Lower leg skin (tissue), 4 donors: Measurements from ENCODE around the gene RAPGEF2. TPM values are rescaled to one million over a fixed set of nuclear protein-coding genes. Genes with fewer than 3 reads are reported as not detected.
"Not testable (repeated sequence)": the region's sequence is repeated elsewhere in the genome, so short reads cannot be mapped to it uniquely, and the experiment has no call there.

Source experiments
- DNase-seq, 2 donors: peaks; one replicate each; pipeline ENCODE4 v3.0.0-alpha.2; 2019; ENCODE audit warnings: low spot score in 2 of 2
- H3K4me3 ChIP-seq: fragments of 200-600 bp; sonication (generic); 2 replicates; pipeline ENCODE4 v1.5.1; 2017; ENCODE audit warnings: mild to moderate bottlenecking, low read depth; ENCODE audit not compliant: poor library complexity, severe bottlenecking
- POLR2A ChIP-seq, 2 donors: fragments of 450-650 bp; IDR thresholded peaks; one replicate each; pipeline ENCODE4 v1.6.1; 2016 to 2017; ENCODE audit warnings: antibody characterized with exemption in 2 of 2, mild to moderate bottlenecking in 1 of 2, moderate library complexity in 1 of 2
- WGBS, 2 donors: methylation state at CpG; one replicate each; pipeline ENCODE4 v1.1.5; 2018; 5-methylcytosine and 5-hydroxymethylcytosine counted together
- intact Hi-C: fragments of 100-400 bp; cut with DNase I; formaldehyde crosslinking; loops from one replicate; pipeline ENCODE4 v1.15.0; 2023; ENCODE audit warnings: low total_unique reads
- total RNA-seq, 4 donors: library from RNA; depleted of rRNA; stranded (reverse); fragments of >200 nt; gene quantifications; one replicate each; pipeline ENCODE4 v1.1.0, GENCODE V29; 2016
- TF ChIP-seq, protein P1 (sequence below), 3 donors: fragments of 450-650 bp; IDR thresholded peaks; one replicate each; pipeline ENCODE4 v1.5.1; 2016; ENCODE audit warnings: antibody characterized with exemption in 3 of 3, mild to moderate bottlenecking in 3 of 3, moderate library complexity in 2 of 3

Gene RAPGEF2, protein sequence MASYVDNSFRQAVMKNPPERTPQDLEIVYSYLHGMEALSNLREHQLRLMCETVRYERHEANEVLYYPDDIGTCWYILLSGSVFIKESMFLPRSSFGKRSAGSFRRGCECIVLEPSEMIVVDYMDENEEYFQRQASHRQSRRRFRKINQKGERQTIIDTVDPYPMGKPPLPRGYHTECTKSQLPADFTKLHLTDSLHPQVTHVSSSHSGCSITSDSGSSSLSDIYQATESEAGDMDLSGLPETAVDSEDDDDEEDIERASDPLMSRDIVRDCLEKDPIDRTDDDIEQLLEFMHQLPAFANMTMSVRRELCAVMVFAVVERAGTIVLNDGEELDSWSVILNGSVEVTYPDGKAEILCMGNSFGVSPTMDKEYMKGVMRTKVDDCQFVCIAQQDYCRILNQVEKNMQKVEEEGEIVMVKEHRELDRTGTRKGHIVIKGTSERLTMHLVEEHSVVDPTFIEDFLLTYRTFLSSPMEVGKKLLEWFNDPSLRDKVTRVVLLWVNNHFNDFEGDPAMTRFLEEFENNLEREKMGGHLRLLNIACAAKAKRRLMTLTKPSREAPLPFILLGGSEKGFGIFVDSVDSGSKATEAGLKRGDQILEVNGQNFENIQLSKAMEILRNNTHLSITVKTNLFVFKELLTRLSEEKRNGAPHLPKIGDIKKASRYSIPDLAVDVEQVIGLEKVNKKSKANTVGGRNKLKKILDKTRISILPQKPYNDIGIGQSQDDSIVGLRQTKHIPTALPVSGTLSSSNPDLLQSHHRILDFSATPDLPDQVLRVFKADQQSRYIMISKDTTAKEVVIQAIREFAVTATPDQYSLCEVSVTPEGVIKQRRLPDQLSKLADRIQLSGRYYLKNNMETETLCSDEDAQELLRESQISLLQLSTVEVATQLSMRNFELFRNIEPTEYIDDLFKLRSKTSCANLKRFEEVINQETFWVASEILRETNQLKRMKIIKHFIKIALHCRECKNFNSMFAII (N-terminal part only)
- total RNA-seq = 10 to 100 TPM; 38.3 to 51.7 (median 40.4) TPM

DNA sequence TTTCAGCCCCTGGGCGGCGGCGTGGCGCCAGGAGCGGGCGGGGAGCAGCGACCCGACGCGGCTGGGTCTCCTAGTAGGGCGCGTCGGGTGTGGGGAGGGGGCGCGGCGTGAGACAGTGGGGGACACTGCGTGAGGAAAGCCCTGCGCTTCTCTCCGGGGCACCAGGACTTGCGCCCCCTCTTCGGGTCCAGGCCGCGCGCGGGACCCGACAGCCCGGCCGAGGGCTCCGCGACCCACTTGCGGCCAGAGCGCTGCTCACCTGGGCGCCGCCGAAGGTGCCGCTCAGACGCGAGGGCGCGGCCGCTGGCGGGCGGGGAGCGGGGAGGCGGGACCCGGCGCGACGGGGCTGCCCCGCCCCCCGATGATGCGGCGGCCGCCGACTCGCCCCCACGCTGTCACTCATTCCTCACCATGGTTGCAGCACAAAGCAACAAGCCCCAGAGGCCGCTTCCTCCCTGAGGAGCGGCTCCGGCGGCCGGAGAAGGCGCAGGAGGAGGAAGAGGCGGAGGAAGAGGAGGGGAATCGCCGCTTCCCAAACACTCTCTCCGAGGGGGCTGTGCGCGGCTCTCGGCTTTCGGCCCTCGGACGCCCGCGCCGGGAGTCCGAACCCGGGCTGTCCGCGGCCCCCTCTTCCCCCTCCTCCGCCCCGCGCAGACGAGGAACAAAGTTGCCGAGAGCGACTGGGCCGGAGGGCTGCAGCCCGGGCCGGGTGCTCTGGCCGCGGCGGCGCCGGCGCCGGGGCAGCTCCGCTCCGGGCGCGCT is at the start of gene RAPGEF2:
RAPGEF2 (plus strand) TSS at position 458 of the 762 bp plus-strand sequence. CDS start 1,084 bp downstream, outside the sequence.
- DNase-seq = peak; percentile 90 to 98
- TF ChIP-seq, protein P1, sequence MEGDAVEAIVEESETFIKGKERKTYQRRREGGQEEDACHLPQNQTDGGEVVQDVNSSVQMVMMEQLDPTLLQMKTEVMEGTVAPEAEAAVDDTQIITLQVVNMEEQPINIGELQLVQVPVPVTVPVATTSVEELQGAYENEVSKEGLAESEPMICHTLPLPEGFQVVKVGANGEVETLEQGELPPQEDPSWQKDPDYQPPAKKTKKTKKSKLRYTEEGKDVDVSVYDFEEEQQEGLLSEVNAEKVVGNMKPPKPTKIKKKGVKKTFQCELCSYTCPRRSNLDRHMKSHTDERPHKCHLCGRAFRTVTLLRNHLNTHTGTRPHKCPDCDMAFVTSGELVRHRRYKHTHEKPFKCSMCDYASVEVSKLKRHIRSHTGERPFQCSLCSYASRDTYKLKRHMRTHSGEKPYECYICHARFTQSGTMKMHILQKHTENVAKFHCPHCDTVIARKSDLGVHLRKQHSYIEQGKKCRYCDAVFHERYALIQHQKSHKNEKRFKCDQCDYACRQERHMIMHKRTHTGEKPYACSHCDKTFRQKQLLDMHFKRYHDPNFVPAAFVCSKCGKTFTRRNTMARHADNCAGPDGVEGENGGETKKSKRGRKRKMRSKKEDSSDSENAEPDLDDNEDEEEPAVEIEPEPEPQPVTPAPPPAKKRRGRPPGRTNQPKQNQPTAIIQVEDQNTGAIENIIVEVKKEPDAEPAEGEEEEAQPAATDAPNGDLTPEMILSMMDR (IDR thresholded peaks at IDR 0.05) = no peak
- TF ChIP-seq POLR2A (IDR thresholded peaks at IDR 0.05) = peak in 1 of 2 donors; percentile 8
- 1% methylated on average over 23 to 31 of the region's 100 CpGs for WGBS, 2 donors
- intact Hi-C loops = no loop called here
- peak within 1 kb of the TSS; percentile 91 for H3K4me3 ChIP-seq

GRCh38 chr4:159055833-159056232 is 47.0 kb upstream of the RAPGEF2 start:
- H3K4me3 ChIP-seq = no peak overlapping the region
- WGBS, 2 donors = 90 to 94% methylated on average over 2 of the region's 2 CpGs
- intact Hi-C loops = no loop called here
- no peak for TF ChIP-seq POLR2A (IDR thresholded peaks at IDR 0.05)
- TF ChIP-seq, protein P1 (IDR thresholded peaks at IDR 0.05) = no peak
- DNase-seq = no peak

GRCh38 chr4:159060161-159060560 is 42.7 kb upstream of the RAPGEF2 start:
- DNase-seq = no peak
- TF ChIP-seq, protein P1 (IDR thresholded peaks at IDR 0.05) = no peak
- TF ChIP-seq POLR2A (IDR thresholded peaks at IDR 0.05) = no peak
- H3K4me3 ChIP-seq = no peak overlapping the region
- intact Hi-C loops = no loop called here
- WGBS, 2 donors = 43 to 47% methylated on average over 3 of the region's 3 CpGs

DNA sequence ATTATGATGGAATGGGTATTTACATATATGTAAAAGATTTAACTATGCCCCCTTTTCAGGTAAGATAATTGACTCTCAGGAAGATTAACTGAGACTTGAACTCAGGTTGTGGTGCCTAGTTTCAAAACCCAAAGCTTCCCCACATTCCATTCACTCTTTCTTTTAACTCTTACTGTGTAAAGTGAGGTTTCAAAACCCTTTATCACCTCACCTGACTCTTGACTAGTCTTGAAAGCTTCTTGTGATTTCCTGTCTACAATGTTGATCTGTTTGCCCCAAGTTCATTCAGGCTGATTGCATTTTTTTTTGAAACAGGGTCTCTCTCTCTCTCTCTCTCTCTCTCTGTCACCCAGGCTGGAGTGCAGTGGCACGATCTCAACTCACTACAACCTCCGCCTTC is 40.5 kb upstream of the RAPGEF2 start:
- intact Hi-C loops = no loop called here
- 77 to 86% methylated on average over 2 of the region's 2 CpGs for WGBS, 2 donors
- TF ChIP-seq POLR2A (IDR thresholded peaks at IDR 0.05) = no peak
- TF ChIP-seq, protein P1 (IDR thresholded peaks at IDR 0.05) = no peak
- DNase-seq = no peak
- H3K4me3 ChIP-seq = no peak overlapping the region

DNA sequence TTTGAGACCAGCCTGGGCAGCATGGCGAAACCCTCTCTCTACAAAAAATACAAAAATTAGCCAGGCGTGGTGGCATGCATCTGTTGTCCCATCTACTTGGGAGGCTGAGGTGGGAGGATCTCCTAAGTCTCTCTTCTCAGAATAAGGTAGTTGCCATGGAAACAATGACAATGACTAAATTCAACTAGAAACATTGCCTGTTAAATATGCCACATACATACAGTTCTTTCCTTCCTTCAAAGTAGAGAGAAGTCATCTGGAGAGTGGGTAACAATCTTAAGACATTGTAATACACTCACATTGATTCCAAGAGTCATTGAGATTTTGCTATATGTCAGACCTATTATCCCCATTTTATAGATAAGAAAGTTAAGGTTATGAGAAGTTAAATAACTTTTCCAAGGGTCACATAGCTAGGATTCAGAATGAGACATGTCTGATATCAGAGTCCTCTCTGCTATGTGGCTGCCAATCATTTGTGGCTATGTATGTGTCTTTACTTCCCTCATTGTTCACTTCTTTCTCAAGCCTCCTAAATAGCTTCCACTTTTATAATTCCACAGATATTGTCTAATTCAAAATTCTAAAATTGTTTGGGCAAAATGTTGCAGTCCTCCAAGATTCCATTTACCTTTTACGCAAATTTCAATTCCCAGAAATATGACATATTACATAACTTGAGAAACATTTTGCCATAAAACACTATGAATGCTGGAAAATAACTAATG is 37.2 kb upstream of the RAPGEF2 start:
- DNase-seq = no peak
- intact Hi-C loops = no loop called here
- 96 to 97% methylated on average over 3 of the region's 3 CpGs for WGBS, 2 donors
- TF ChIP-seq, protein P1 (IDR thresholded peaks at IDR 0.05) = no peak
- TF ChIP-seq POLR2A (IDR thresholded peaks at IDR 0.05) = no peak
- H3K4me3 ChIP-seq = no peak overlapping the region

GRCh38 chr4:159068139-159068538 is 34.7 kb upstream of the RAPGEF2 start:
- DNase-seq, intact Hi-C loops, H3K4me3 ChIP-seq: not testable (repeated sequence)
- WGBS, 2 donors = 89 to 91% methylated on average over 5 of the region's 5 CpGs
